Fibroblast of skin of abdomen (primary cell): Measurements from ENCODE around the gene SMARCA1.

Source experiments
- DNase-seq: peaks from one replicate; pipeline ENCODE4 v3.0.0-alpha.2; 2013

SMARCA1 gene

GRCh38 chrX:129449148-129449547 is 74.1 kb downstream of the SMARCA1 start:
- no peak for DNase-seq

- DNase-seq = no peak
Measured at GRCh38 chrX:129445436-129445835, 77.9 kb downstream of the SMARCA1 start.

GRCh38 chrX:129433945-129434344 is 89.3 kb downstream of the SMARCA1 start:
- DNase-seq = no peak

GRCh38 chrX:129433461-129433860 is 89.8 kb downstream of the SMARCA1 start:
- DNase-seq = no peak

- no peak for DNase-seq
Measured at GRCh38 chrX:129427267-129427666, 96.0 kb downstream of the SMARCA1 start.

DNA sequence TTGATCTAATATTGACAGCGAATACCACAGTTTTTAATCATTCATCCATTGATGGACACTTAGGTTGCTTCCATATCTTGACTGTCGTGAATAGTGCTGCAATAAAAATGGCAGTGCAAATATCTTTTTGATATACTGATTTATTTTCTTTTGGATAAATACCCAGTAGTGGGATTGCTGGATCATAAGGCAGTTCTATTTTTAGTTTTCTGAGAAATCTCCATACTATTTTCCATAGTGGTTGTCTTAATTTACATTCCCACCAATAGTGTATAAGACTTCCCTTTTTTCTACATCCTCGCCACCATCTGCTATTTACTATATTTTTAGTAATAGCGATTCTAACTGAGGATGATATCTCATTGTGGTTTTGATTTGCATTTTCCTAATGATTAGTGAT is 100.1 kb downstream of the SMARCA1 start:
- DNase-seq = no peak

DNA sequence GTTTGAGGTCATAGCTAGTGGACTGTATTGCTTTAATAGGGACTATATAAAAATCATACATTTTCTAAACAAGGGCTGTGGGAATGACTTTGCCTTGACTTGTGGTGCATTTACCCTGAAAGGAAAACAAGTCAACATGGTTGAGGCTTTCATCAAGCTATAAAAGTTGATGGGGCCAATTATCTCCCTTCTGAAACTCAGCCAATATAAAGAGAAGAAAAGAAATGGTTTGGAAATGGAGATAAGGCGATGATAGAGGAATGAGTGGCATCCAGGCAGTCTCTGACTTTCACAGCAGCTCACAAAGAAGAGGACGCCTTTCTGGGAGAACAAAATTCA is 118.7 kb downstream of the SMARCA1 start:
- no peak for DNase-seq

GRCh38 chrX:129403974-129404669 is 119.2 kb downstream of the SMARCA1 start:
- no peak for DNase-seq
